SH-SY5Y (cell line): ENCODE measurements around the gene USP51.

Experiments
- GATA2 ChIP-seq: IDR thresholded peaks from 2 replicates; pipeline ENCODE4 v1.6.1; 2011; ENCODE audit warnings: mild to moderate bottlenecking, low read depth, low read length
- GATA3 ChIP-seq: IDR thresholded peaks from 2 replicates; pipeline ENCODE4 v1.6.1; 2011; ENCODE audit warnings: low read depth, mild to moderate bottlenecking, low read length, moderate library complexity

DNA sequence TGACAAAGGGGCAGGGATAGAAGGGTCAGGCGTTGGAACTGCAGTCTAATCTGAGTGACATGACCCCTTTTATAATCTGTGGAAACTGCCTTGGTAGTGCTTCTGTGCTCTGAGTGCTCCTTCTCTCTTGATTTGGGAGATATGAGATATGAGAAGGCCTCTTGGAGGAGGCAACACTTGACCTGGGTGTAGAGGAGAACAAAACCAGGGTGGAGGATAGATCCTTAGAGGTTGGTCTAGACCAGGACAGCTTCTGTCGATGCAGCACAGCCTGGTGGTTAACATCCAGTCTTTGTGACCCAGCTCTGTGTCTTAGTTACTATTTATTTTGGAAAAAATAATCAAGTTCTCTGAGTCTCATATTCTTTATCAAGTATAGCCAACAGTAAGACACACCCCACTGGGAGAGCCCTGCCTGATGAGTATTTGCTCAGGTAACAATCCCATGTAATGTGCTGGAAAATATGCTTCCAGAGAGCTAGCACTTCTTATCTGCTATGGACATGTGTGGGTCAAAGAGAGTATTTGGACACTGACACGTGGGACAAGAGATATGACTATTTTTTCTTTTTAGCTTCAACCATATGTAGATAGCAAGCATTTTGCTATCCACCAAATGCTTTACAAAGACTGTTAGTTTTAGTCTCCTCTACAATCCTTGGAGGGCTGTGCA lies 9.1 kb downstream of the USP51 start:
- TF ChIP-seq GATA2, result no peak
- no peak for TF ChIP-seq GATA3
